ENCODE results near the gene APBB2.
"Not testable (repeated sequence)": the region's sequence is repeated elsewhere in the genome, so short reads cannot be mapped to it uniquely, and the experiment has no call there.

APBB2 gene

GRCh38 chr4:40934676-40935075, 279.7 kb downstream of the APBB2 start:
- no peak for DNase-seq (ENCODE audit: low spot score)

- no peak for DNase-seq (ENCODE audit: low spot score)
These were observed 280.9 kb downstream of the APBB2 start for GRCh38 chr4:40933272-40934053.

- DNase-seq (ENCODE audit: low spot score) = no peak
These were observed 282.5 kb downstream of the APBB2 start for GRCh38 chr4:40931841-40932240.

GRCh38 chr4:40931238-40931637, 283.1 kb downstream of the APBB2 start:
- no peak for DNase-seq (ENCODE audit: low spot score)

GRCh38 chr4:40927074-40927473, 287.3 kb downstream of the APBB2 start:
- DNase-seq (ENCODE audit: low spot score) = no peak

- DNase-seq (ENCODE audit: low spot score) = no peak
These were observed 289.6 kb downstream of the APBB2 start for GRCh38 chr4:40924793-40925117.

- peak; percentile 40 for DNase-seq (ENCODE audit: low spot score)
These were observed 290.1 kb downstream of the APBB2 start for GRCh38 chr4:40924096-40924792.

GRCh38 chr4:40923316-40924095, 290.8 kb downstream of the APBB2 start:
- no peak for DNase-seq (ENCODE audit: low spot score)

- DNase-seq (ENCODE audit: low spot score) = not testable (repeated sequence)
These were observed 294.4 kb downstream of the APBB2 start for GRCh38 chr4:40919976-40920375.

GRCh38 chr4:40918330-40918729, 296.0 kb downstream of the APBB2 start:
- DNase-seq (ENCODE audit: low spot score) = no peak

GRCh38 chr4:40916880-40917279, 297.5 kb downstream of the APBB2 start:
- no peak for DNase-seq (ENCODE audit: low spot score)

GRCh38 chr4:40916218-40916555, 298.2 kb downstream of the APBB2 start:
- no peak for DNase-seq (ENCODE audit: low spot score)

GRCh38 chr4:40915318-40916217, 298.8 kb downstream of the APBB2 start:
- no peak for DNase-seq (ENCODE audit: low spot score)

GRCh38 chr4:40912460-40913184, 301.7 kb downstream of the APBB2 start:
- no peak for DNase-seq (ENCODE audit: low spot score)

GRCh38 chr4:40910706-40911105, 303.6 kb downstream of the APBB2 start:
- no peak for DNase-seq (ENCODE audit: low spot score)

- no peak for DNase-seq (ENCODE audit: low spot score)
These were observed 304.9 kb downstream of the APBB2 start for GRCh38 chr4:40909363-40909876.

- peak; percentile 62 for DNase-seq (ENCODE audit: low spot score)
These were observed 305.5 kb downstream of the APBB2 start for GRCh38 chr4:40908702-40909362.

- DNase-seq (ENCODE audit: low spot score) = no peak
These were observed 306.0 kb downstream of the APBB2 start for GRCh38 chr4:40908297-40908696.

- no peak for DNase-seq (ENCODE audit: low spot score)
These were observed 308.9 kb downstream of the APBB2 start for GRCh38 chr4:40905414-40905813.

GRCh38 chr4:40900531-40900930, 313.8 kb downstream of the APBB2 start:
- DNase-seq (ENCODE audit: low spot score) = not testable (repeated sequence)
